Stimulated activated CD4-positive, alpha-beta T cell treated with anti-CD3 and anti-CD28 coated beads, Interleukin-4, amount 100 ng/mL, for 4 hours (primary cell): Measurements from ENCODE around the gene SURF4.
"Not testable (repeated sequence)": the region's sequence is repeated elsewhere in the genome, so short reads cannot be mapped to it uniquely, and the experiment has no call there.

Experiments used
- DNase-seq, 2 experiments: peaks; one replicate each; pipeline ENCODE4 v3.0.0-alpha.2; 2020

SURF4 gene

GRCh38 chr9:133397370-133397769 is 21.5 kb upstream of the SURF4 start:
- no peak for DNase-seq

- no peak for DNase-seq
These were observed 21.1 kb upstream of the SURF4 start for GRCh38 chr9:133396952-133397351.

GRCh38 chr9:133394687-133395271 is 18.9 kb upstream of the SURF4 start:
- DNase-seq, result no peak

GRCh38 chr9:133393399-133393798 is 17.5 kb upstream of the SURF4 start:
- DNase-seq, result no peak

GRCh38 chr9:133392308-133392707 is 16.4 kb upstream of the SURF4 start:
- DNase-seq, result not testable (repeated sequence)

GRCh38 chr9:133391449-133391848 is 15.6 kb upstream of the SURF4 start:
- not testable (repeated sequence) for DNase-seq

GRCh38 chr9:133390713-133391112 is 14.9 kb upstream of the SURF4 start:
- no peak for DNase-seq

GRCh38 chr9:133389562-133389961 is 13.7 kb upstream of the SURF4 start:
- DNase-seq, result no peak

- no peak for DNase-seq
These were observed 13.2 kb upstream of the SURF4 start for GRCh38 chr9:133389025-133389557.

GRCh38 chr9:133387680-133388079 is 11.8 kb upstream of the SURF4 start:
- no peak for DNase-seq

GRCh38 chr9:133386338-133386737 is 10.5 kb upstream of the SURF4 start:
- DNase-seq, result no peak

GRCh38 chr9:133385452-133385851 is 9.6 kb upstream of the SURF4 start:
- DNase-seq, result no peak

GRCh38 chr9:133384736-133385321 is 9.0 kb upstream of the SURF4 start:
- no peak for DNase-seq

GRCh38 chr9:133383438-133383837 is 7.6 kb upstream of the SURF4 start:
- no peak for DNase-seq

- no peak for DNase-seq
These were observed 6.8 kb upstream of the SURF4 start for GRCh38 chr9:133382507-133383141.

GRCh38 chr9:133380734-133381133 is 4.9 kb upstream of the SURF4 start:
- no peak for DNase-seq

GRCh38 chr9:133379153-133380086 is 3.6 kb upstream of the SURF4 start:
- no peak for DNase-seq

GRCh38 chr9:133378408-133378962 is 2.6 kb upstream of the SURF4 start:
- DNase-seq, result no peak

GRCh38 chr9:133377721-133378216 is 1.9 kb upstream of the SURF4 start:
- no peak for DNase-seq

- DNase-seq, result not testable (repeated sequence)
These were observed 1.4 kb upstream of the SURF4 start for GRCh38 chr9:133377280-133377679.

- no peak for DNase-seq
These were observed 640 bp downstream of the SURF4 start for GRCh38 chr9:133375116-133375723.

GRCh38 chr9:133374612-133375115 is 1.2 kb downstream of the SURF4 start:
- DNase-seq, result no peak
